Esophagus muscularis mucosa (tissue), 4 donors: ENCODE results near the gene AGAP1. TPM values are rescaled to one million over a fixed set of nuclear protein-coding genes. Genes with fewer than 3 reads are reported as not detected.

Experiments
- DNase-seq: peaks from one replicate; pipeline ENCODE4 v3.0.0-alpha.2; 2017; ENCODE audit errors: extremely low spot score
- H3K27ac ChIP-seq, 4 donors: fragments of 200-600 bp; sonication (generic); replicated peaks in 1 of 4; 1 replicate in 3 of 4; 2 replicates in 1 of 4; pipeline ENCODE4 v1.5.1; 2016 to 2019; ENCODE audit warnings: mild to moderate bottlenecking in 1 of 4
- H3K27me3 ChIP-seq, 4 donors: fragments of 200-600 bp; sonication (generic); one replicate each; pipeline versions ENCODE4 v1.5.1 to v1.6.0; 2016 to 2019
- H3K36me3 ChIP-seq, 4 donors: fragments of 200-600 bp; sonication (generic); one replicate each; pipeline ENCODE4 v1.5.1; 2016 to 2019
- H3K4me1 ChIP-seq, 4 donors: fragments of 200-600 bp; sonication (generic); one replicate each; pipeline ENCODE4 v1.5.1; 2016 to 2019
- H3K4me3 ChIP-seq, 4 donors: fragments of 200-600 bp; sonication (generic); 1 replicate in 2 of 4; 2 replicates in 2 of 4; pipeline ENCODE4 v1.5.1; 2016 to 2019; ENCODE audit warnings: mild to moderate bottlenecking in 4 of 4, moderate library complexity in 1 of 4
- H3K9me3 ChIP-seq, 4 donors: fragments of 200-600 bp; sonication (generic); 1 replicate in 3 of 4; 2 replicates in 1 of 4; pipeline ENCODE4 v1.5.1; 2016 to 2019
- CTCF ChIP-seq, 3 experiments: fragments of 200-600 bp in 2 of 3; fragments of 450-650 bp in 1 of 3; sonication (generic) in 2 of 3; IDR thresholded peaks; one replicate each; pipeline ENCODE4 v1.5.1; 2017 to 2019; ENCODE audit warnings: antibody characterized with exemption in 3 of 3, mild to moderate bottlenecking in 2 of 3, moderate library complexity in 1 of 3
- EP300 ChIP-seq: sonication (generic); formaldehyde crosslinking; IDR thresholded peaks from one replicate; pipeline ENCODE4 v1.6.1; 2017; ENCODE audit warnings: antibody characterized with exemption
- POLR2A ChIP-seq: fragments of 450-650 bp; IDR thresholded peaks from one replicate; pipeline ENCODE4 v1.6.1; 2017; ENCODE audit warnings: antibody characterized with exemption, moderate library complexity, mild to moderate bottlenecking, low read depth
- POLR2AphosphoS5 ChIP-seq, 2 donors: sonication (generic); formaldehyde crosslinking; IDR thresholded peaks; one replicate each; pipeline ENCODE4 v1.6.1; 2017; ENCODE audit warnings: antibody characterized with exemption in 2 of 2
- WGBS: methylation state at CpG from one replicate; pipeline ENCODE4 v1.1.5; 2018; 5-methylcytosine and 5-hydroxymethylcytosine counted together
- intact Hi-C: fragments of 100-400 bp; cut with DNase I; formaldehyde crosslinking; loops from one replicate; pipeline ENCODE4 v1.15.1; 2023
- small RNA-seq, 3 donors: library from RNA; depleted of rRNA; stranded (forward); fragments of <200 nt; gene quantifications; one replicate each; pipeline ENCODE3, GENCODE V24; 2016
- total RNA-seq, 4 donors: library from RNA; depleted of rRNA; stranded (reverse); fragments of >200 nt; gene quantifications; one replicate each; pipeline versions ENCODE4 v1.1.0 to v1.2.1, GENCODE V29; 2016

AGAP1 gene
- total RNA-seq, 4 donors from 2014 or later: 37.9 to 62.4 (median 47.2) TPM

GRCh38 chr2:236178890-236179235 lies 685.0 kb downstream of the AGAP1 start:
- Histone ChIP-seq H3K27me3 (peaks cover 7 to 85% (median 71%) of the 10 kb centered on the region in 4 donors), H3K4me1 (peaks cover 18 to 28% (median 27%) of the 10 kb centered on the region in 4 donors), H3K27ac (no peak overlapping the region), H3K4me3 (peak overlapping the region; percentile 40 to 45 (median 43)), H3K36me3 (no peaks in the 10 kb centered on the region), H3K9me3 (no peaks in the 10 kb centered on the region)
- DNase-seq: no peak
- no peak for TF ChIP-seq POLR2A
- no peak for TF ChIP-seq CTCF (IDR thresholded peaks at IDR 0.05)
- TF ChIP-seq EP300: no peak
- no peak for TF ChIP-seq POLR2AphosphoS5 (IDR thresholded peaks at IDR 0.05)
- 7% methylated on average over 15 of the region's 15 CpGs for WGBS
- intact Hi-C loops: loop anchor here (5.0 kb wide), 1 partner anchor 397 kb away; no protein-coding TSS in a partner anchor

GRCh38 chr2:236179236-236180075 lies 685.6 kb downstream of the AGAP1 start:
- peaks cover 7 to 84% (median 65%) of the 10 kb centered on the region in 4 donors for H3K27me3 ChIP-seq
- WGBS: 7% methylated on average over 33 of the region's 59 CpGs

GRCh38 chr2:236180076-236180816 lies 686.4 kb downstream of the AGAP1 start:
- Histone ChIP-seq H3K4me3 (no peak overlapping the region), H3K9me3 (peaks cover 0 to 4% (median 0%) of the 10 kb centered on the region in 4 donors), H3K27ac (no peak overlapping the region), H3K27me3 (peaks cover 7 to 83% (median 58%) of the 10 kb centered on the region in 4 donors), H3K36me3 (no peaks in the 10 kb centered on the region), H3K4me1 (peaks cover 18 to 28% (median 27%) of the 10 kb centered on the region in 4 donors)
- intact Hi-C loops: loop anchor here (2.0 kb wide), 1 partner anchor 413 kb away; no protein-coding TSS in a partner anchor
- WGBS: 26% methylated on average over 12 of the region's 12 CpGs
- no peak for DNase-seq
- TF ChIP-seq POLR2A: no peak
- no peak for TF ChIP-seq CTCF (IDR thresholded peaks at IDR 0.05)
- no peak for TF ChIP-seq POLR2AphosphoS5 (IDR thresholded peaks at IDR 0.05)
- TF ChIP-seq EP300: no peak

More at GRCh38 chr2:236179236-236180075, 685.6 kb downstream of the AGAP1 start:
- H3K4me3 ChIP-seq: no peak overlapping the region
- no peak for DNase-seq
- peaks cover 18 to 28% (median 27%) of the 10 kb centered on the region in 4 donors for H3K4me1 ChIP-seq
- no peaks in the 10 kb centered on the region for H3K9me3 ChIP-seq
- TF ChIP-seq EP300 (no peak), POLR2A (no peak), CTCF (IDR thresholded peaks at IDR 0.05) (no peak), POLR2AphosphoS5 (IDR thresholded peaks at IDR 0.05) (no peak)
- intact Hi-C loops: loop anchor here (2.0 to 5.0 kb wide), 2 partner anchors 397 to 413 kb away; no protein-coding TSS in a partner anchor
- H3K27ac ChIP-seq: no peak overlapping the region
- no peaks in the 10 kb centered on the region for H3K36me3 ChIP-seq

- Histone ChIP-seq H3K4me1 (peaks cover 18 to 28% (median 27%) of the 10 kb centered on the region in 4 donors), H3K27ac (no peak overlapping the region), H3K4me3 (no peak overlapping the region), H3K27me3 (peaks cover 7 to 81% (median 53%) of the 10 kb centered on the region in 4 donors), H3K9me3 (peaks cover 0 to 4% (median 0%) of the 10 kb centered on the region in 4 donors), H3K36me3 (no peaks in the 10 kb centered on the region)
- WGBS: 26% methylated on average over 9 of the region's 9 CpGs
- DNase-seq: no peak
- TF ChIP-seq CTCF (IDR thresholded peaks at IDR 0.05) (peak; percentile 55 to 67 (median 61)), POLR2AphosphoS5 (IDR thresholded peaks at IDR 0.05) (no peak)
- intact Hi-C loops: loop anchor here (2.0 kb wide), 1 partner anchor 414 kb away; no protein-coding TSS in a partner anchor
These were observed 687.1 kb downstream of the AGAP1 start for GRCh38 chr2:236180831-236181453.

Small RNA genes within 50 kb of the gene (small RNA-seq; reads per million reads assigned to genes)
- gene RF00019: 0 reads per million in 3 donors
- gene RN7SL204P: 0 reads per million in 3 donors
- 0 reads per million in 3 donors for gene RNU7-127P
- 0 reads per million in 3 donors for gene TMSB10P1
